ENCODE data around the gene DUOX1.

GRCh38 chr15:45186771-45187577 is 57.2 kb downstream of the DUOX1 start:
- TF ChIP-seq, protein P1, sequence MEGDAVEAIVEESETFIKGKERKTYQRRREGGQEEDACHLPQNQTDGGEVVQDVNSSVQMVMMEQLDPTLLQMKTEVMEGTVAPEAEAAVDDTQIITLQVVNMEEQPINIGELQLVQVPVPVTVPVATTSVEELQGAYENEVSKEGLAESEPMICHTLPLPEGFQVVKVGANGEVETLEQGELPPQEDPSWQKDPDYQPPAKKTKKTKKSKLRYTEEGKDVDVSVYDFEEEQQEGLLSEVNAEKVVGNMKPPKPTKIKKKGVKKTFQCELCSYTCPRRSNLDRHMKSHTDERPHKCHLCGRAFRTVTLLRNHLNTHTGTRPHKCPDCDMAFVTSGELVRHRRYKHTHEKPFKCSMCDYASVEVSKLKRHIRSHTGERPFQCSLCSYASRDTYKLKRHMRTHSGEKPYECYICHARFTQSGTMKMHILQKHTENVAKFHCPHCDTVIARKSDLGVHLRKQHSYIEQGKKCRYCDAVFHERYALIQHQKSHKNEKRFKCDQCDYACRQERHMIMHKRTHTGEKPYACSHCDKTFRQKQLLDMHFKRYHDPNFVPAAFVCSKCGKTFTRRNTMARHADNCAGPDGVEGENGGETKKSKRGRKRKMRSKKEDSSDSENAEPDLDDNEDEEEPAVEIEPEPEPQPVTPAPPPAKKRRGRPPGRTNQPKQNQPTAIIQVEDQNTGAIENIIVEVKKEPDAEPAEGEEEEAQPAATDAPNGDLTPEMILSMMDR (IDR thresholded peaks at IDR 0.05; ENCODE audit: insufficient read depth, low read length) = no peak
- no peak for TF ChIP-seq REST (IDR thresholded peaks at IDR 0.05; ENCODE audit: insufficient replicate concordance, low read depth)
- TF ChIP-seq SPI1 (IDR thresholded peaks at IDR 0.05; ENCODE audit: borderline replicate concordance, low read depth) = no peak
- no peak for TF ChIP-seq POLR2AphosphoS5 (IDR thresholded peaks at IDR 0.05; ENCODE audit: low read depth)
- no peak for TF ChIP-seq GABPA (IDR thresholded peaks at IDR 0.05; ENCODE audit: low read depth)
